Activated CD8-positive, alpha-beta memory T cell treated with anti-CD3 and anti-CD28 coated beads, Interleukin-2, amount 50 U/mL, for 24 hours (primary cell): ENCODE measurements around the gene NR2E3.
"Not testable (repeated sequence)": the region's sequence is repeated elsewhere in the genome, so short reads cannot be mapped to it uniquely, and the experiment has no call there.

Source experiments
- DNase-seq: peaks from one replicate; pipeline ENCODE4 v3.0.0-alpha.2; 2020; ENCODE audit errors: extremely low read depth

The NR2E3 gene

DNA sequence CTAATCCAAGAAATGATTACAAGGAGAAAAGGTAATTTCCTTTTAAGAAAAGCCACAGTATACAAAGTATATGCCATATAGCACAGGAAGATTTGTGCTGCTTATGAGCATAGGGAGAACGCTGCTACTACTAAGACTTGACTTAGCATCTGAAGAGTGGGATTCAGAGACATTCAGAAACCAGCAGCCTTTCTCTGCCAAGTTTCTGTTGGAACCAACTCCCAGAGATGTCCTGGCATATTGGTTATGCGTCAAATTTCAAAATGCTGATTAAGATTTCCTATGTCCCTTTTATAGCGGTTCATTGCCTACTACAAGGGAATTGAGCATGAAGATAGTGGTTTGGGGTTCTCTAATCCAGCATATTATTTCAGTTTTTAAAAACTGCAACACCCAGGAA is 4.9 kb downstream of the NR2E3 start:
- DNase-seq = no peak

DNA sequence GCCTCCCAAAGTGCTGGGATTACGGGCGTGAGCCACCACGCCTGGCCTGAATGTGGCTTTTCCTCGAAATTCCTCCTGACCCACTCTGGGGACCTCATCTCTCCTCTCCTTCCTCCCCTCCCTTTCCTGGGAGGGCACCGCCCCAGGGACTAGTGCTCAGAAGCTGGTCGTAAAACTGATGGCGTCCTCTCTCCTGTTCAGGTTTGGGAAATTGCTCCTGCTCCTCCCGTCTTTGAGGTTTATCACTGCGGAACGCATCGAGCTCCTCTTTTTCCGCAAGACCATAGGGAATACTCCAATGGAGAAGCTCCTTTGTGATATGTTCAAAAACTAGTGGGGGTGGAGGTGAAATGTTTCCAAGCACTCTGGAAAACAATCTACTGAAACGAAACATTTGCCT is 7.0 kb downstream of the NR2E3 start:
- DNase-seq = no peak

DNA sequence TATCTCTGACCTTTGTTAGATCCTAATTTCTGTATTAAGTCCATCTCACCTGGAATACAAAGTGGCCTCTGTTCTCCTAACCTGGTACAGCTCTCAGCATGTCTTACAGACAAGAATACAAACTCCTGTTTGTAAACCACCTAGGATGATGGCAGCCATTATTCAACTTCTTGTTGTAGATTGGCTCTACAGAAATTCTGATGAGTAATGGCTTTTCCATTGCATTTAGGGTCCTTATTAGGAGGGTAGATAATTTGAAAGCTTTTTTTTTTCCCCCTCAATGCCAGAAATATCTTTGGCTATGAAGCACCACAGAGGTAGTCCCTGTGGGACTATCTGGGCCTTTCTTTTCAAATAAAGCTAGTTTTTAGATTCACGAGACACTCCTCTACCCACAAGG is 9.8 kb downstream of the NR2E3 start:
- DNase-seq = no peak

DNA sequence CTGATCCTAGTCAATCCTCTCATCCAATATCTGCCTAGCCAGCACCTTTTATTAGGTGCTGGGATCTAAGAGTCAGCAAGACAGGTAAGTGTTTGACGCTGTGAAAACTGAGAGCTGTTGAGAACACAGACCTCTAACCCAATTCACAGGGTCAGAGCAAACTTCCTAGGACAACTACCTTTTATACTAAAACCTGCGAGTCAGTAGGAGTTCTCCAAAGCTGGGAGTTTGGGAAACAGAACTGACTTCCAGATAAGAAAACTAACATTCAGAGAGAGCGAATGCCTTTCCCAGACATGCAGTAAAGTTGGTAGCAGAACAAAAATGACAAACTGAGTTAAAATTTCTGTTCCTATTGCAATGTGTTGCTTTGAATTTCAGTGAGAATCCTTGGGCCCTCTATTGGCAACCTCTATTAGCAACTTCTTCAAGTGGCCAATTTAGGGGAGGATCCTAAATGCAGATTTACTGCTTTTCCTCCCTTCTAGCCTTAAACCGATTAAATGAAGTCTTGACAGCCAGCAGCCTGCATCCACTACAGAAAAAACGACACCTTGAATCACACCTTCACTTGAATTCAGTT is 11.3 kb downstream of the NR2E3 start:
- DNase-seq = no peak

DNA sequence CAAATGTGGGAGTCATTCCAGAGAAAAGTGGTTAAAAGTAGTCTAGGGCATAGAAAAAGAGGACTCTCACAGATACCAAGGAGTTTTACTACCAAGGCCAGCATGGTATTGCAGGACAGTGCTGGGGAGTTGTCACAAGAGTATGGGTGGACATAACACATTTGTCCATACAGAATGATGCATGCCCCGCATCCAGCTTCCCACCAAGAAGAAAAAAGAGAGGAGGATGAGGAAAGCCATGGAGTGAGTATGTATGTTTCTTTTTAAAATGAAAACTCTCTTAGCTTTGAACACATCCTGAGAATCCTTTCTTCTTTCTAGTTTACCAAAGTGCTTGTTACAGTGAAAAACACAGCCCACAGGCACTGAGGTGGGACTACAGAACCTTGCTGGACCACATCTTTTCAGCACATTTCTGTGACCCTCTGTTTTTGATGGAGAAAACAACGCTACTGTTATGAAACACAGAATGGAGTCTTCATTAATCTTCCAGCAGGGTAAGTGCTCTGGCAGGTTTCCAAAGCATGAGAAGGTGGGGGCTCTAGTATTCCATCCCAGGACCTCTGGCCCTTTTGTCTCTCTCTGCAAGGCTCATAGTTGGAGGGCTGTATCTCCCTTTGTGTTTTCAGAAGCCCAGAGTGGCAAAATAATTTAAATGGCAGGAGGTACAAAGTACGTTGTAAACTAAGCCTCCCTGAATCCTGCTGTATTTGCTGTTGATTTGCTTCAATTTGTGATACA is 12.7 kb downstream of the NR2E3 start:
- DNase-seq = no peak

DNA sequence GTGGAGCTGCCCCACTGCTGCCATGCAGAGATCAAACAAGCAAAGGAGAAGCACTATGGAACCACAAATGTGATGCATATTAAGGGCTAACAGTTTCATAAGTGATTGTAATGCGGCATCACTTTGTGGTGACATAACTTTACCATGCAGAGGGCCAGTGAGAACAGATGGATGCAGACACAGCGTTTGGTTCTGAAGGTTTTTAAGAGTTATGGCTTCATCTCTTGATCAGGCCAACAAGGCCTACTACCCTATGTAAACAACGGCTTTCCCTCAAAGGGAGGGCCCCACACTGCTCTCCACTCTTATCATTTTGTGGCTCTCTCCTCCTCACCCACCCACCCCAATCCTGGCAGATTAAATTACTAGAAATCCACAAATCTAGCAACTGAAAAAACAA is 13.4 kb downstream of the NR2E3 start:
- DNase-seq = no peak

- DNase-seq = no peak
Measured at GRCh38 chr15:71825021-71825730, 14.8 kb downstream of the NR2E3 start.

DNA sequence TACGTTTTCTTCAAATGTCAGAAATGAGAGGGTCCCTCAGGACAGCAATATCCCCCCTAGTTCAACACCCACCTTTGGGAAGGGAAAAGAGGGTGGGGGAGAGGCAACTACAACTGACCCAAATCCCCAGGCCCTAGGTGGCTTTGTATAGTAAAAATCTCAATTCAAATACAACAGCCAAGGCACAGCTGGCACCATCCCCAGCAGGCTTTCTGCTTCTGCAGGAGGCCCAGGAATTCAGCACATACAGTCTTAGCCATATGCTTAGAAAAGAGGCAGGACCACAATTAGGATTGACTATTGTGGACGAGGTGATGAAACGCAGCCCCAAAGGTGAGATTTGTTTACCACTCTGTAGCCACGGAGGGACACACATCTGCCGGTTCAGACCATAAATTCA is 15.8 kb downstream of the NR2E3 start:
- no peak for DNase-seq

GRCh38 chr15:71830981-71831380 is 20.6 kb downstream of the NR2E3 start:
- no peak for DNase-seq

DNA sequence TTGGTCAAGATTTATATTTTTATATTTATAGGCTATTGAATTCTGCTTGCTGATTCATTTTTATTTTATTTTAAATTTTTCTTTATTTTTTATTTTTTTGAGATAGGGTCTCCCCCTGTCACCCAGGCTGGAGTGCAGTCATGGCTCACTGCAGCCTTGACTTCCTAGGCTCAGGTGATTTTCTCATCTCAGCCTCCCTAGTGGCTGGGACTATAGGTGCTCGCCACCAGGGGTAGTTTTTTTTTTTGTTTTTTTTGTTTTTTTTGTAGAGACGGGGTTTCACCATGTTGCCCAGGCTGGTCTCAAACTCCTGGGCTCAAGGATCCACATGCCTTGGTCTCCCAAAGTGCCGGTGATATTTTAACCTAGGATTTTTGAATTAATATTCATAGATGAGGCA is 31.2 kb downstream of the NR2E3 start:
- DNase-seq = no peak

DNA sequence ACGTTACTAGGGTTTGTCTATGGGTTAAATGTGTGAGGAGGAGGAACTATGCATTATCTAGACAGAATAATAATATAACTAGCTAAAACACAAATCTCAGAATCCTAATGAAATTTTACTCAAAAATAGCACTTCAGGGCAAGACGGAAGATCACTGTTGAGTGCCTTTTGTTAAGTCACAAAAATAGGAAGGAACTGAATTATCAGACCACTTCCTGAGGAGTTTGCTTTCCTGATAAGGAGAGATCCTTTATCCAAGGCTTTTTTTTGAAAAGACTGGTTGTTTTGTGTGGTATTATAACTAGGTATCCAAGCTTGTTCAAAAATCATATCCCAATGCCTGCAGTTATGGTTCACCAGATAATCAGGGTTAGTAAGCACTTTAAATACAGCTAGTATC is 34.6 kb downstream of the NR2E3 start:
- DNase-seq = no peak

DNA sequence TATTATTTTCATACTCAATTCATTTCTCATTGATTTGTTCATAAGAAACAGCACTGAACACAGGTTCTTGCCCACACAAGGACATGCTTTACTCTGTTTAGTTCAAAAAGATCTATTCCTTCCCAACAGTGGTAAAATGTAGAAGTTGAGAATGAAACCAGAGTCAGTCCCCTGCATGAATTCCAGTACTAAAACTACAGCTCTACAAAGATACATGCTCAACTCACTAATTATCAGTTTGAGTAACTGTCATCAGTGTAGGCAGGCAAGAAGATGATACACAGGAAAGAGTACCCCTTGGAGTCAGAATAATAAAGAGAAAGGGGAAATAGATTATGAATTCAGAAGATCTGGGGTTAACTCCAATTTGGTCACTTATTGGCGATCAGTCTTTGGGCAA is 43.2 kb downstream of the NR2E3 start:
- DNase-seq = no peak

DNA sequence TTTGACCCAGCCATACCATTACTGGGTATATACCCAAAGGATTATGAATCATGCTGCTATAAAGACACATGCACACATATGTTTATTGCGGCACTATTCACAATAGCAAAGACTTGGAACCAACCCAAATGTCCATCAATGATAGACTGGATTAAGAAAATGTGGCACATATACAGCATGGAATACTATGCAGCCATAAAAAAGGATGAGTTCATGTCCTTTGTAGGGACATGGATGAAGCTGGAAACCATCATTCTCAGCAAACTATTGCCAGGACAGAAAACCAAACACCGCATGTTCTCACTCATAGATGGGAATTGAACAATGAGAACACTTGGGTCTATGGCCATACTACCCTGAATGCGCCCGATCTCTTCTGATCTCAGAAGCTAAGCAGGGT is 47.9 kb downstream of the NR2E3 start:
- DNase-seq = not testable (repeated sequence)
